ENCODE results near the gene TEX22.

The TEX22 gene

DNA sequence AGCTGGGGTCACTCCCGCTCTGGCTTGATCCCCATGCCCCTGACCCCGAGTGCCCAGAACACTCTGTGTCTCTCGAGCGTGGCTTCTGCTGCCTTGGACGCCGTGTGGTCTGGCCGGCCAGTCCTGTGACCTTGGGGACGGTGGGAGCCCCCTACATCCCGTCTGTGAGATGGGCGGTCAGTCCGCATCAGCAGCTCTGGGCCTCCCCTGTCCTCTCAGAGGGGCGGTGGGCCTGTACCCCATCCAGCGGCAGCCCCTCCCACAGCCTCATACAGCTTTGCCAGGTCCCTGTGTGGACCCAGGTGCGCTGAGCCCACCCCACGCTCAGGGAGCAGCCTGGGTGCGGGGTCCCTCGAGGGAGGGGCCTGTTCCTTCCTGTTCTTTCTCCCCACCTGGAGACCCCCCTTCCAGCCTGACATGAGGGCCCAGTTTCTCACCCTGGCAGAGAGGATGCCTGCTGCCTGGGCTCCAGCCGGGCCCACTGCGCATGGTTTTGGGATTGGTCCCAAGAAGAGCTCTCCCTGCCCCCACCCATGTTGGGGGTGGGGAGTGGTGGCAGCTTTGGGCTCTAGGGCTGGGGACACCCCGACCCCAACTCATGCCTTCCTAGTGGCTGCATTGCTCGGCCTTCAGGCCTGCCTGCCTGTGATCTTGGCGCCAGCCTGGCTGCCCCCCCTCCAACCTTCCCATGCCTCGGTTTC, 22.8 kb downstream of the TEX22 start:
- DNase-seq, result no peak

DNA sequence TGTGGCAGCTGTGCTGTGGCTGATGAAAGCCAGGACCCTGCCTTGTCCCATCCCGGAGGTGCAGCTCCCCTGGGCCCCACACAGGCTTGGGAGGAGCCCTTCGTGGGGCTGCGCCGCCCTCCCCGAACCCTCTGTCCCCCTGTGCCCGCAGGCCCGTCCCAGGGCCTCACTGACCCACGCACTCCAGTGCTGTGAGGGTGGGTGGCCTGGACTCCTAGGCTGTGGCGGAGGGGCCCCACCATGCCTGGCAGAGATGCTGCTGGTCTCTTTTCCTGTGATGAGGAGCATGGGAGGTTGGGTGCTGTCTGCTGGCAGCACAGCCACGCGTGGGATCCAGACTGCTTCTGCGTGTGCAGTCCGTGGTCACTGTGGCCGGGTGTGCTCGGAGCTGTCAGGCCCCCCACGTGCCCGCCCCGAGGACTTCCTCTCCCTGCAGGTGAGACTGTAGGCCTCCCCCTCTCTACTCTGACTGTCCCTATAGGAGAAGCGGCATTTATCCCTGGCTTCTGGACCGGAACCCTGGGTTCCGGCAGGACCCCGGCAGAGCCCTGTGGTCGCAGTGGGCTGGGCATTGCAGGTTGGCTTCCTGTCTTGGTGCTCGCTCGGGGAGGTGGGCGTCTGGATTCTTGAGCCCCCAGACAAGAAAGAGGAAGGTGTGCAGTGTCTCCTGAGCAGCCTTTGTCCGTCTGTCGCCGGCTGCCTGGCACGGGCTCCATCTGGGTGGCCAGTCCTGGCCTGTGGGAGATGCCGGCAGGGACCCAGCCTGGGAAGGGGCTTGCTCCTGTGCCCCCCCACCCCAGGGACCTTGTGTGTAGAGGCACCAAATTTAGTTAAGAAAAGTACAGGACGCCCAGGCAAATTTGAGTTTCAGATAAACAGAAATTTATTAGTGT, 23.6 kb downstream of the TEX22 start:
- no peak for DNase-seq

DNA sequence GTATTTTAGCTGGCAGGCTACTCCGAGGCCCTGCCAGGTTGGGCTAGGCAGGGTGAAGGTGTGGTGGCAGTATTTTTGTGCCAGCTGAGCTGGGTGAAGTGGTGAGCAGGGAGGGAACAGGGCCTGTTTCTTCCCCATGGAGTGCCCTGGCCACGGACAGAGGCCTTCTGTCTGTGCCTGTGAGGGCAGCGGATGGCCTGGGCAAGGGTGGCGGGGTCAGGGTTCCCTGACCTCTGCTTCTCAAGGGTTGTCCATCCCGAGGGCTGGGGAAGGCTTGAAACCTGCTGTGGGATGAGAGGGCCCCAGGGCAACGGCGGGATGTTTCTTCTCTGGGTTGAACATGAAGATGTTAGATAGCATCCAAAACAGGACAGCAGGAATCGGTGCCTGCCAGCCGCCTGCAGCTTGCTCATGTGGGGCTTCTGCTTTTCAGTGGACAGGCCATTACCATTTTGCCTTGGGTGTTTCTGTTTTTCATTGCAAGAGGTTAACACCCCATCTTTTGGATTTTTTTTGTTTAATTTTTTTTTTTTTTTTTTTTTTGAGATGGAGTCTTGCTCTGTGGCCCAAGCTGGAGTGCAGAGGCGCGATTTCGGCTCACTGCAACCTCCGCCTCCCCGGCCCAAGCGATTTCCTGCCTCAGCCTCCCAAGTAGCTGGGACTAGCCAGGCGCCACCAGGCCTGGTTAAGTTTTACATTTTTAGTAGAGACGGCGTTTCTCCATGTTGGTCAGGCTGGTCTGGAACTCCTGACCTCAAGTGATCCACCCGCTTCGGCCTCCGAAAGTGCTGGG, 24.6 kb downstream of the TEX22 start:
- DNase-seq, result no peak

DNA sequence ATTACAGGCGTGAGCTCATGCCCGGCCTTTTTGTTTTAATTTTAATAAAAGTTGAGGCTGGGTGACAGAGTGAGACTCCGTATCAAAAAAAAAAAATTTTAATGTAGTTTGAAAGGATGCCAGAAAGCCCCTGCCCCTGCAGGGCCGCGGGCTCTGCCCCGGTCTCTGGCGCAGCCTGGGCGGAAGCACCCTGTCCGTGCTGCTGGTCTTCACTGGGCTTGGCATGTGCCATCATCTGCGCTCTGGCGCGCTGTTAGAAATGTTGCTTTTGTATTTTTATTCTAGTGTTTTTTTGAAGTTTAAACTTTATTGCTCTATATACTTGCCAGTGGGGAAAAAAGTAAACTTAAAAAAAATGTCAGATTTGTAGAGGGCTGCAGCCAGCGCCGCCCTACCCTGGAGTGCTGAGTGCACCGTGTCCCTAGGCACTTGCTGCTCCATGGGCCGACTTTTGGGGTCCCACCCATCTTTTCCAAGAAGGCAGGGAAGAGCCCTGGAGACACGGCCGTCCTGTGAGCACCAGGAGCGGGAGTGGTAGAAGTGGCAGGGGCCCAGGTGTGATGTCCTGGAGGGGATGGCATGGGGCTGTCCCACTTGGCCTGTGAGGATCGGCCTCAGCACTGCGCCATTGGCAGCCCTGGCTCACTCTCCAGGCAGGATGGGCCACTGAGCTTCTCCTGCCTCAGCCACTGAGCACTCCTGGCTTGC, 25.3 kb downstream of the TEX22 start:
- DNase-seq, result no peak

DNA sequence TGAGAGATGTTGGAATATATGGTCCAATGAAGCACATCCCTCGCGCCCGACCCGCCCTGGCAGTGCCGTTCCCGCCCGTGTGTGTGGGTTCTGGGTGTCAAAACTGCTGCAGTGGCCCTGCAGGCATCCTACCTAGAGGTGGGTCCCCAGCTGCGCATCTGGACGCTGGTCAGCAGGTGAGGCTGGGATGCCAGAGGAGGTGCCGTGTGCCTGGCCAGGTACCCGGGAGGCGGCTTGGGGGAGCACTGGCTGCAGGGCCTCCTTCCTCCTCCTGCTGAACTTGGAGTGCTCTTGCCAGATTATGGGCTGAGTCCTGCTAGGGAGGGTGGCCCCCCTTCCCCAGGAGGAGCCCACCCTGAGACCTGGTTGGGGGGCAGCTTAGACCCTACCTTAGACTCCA, 26.5 kb downstream of the TEX22 start:
- DNase-seq, result no peak

DNA sequence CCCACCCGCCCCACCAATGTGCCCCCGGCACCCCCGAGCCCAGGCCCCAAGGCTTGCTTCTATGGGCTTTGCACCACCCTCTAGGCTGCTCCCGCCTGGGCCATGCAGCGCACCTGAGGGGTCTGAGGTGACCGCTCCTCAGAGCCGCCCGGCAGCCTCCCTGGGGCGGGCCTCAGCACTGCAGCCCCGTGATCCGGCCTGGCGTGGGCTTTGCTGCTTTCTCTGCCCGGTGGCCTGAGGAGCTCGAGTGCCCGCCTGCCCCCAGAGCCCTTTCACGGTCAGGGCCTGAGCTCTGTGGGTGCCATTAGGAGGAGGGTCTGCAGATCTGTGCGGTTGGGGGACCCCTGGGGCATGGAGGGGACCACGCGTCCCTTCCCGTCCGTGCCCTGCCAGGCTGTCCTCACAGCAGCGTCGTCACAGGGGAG, 27.5 kb downstream of the TEX22 start:
- no peak for DNase-seq

DNA sequence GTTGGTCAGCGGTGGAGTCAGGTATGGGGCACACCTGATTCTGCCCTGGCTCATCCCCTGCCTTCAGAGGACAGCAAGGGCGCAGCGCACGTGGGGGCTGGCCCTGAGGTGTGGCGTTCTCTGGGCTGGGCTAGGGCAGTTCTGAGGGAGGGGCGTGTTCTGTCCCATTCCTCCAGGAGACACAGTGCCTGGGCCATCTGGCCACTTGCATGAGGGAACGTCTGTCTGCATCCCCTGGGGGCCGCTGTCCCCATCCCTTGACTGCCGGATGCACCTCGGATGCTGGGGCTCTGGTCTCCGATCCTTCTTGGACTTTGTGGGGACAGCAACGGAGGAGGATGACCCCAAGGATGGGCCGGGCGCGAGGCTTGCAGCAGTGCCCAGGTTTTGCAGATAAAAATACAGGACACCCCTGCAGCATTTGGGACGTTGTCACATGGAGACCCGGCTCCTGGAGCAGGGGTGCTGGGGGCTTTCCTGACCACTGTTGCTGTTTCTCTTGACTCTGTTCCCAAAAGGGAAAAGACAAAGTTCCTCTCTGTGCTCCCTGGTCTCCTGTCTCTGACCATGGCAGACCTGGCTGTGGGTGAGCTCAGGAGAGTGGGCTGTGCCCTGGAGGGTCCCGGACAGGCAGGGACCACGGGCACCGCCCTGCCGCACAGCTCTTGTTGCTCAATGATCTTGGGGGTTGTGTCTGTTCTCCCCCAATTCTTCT, 28.2 kb downstream of the TEX22 start:
- no peak for DNase-seq

DNA sequence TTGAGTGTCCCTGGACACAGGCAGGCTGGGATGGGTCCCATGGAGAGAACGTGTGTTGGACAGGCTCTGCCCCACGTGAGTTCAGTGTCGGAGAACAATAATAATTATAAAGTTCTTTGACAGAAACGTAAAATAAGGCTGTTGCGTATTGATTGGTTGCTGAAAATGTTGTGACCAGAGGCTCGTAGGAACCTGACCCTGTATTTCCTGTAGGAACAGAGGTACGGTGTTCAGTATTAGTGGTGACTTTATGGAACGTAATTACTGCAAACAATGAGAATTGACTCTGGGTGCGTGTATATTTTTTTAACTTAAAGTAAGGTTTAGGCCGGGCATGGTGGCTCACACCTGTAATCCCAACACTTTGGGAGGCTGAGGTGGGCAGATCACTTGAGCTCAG, 29.1 kb downstream of the TEX22 start:
- no peak for DNase-seq

DNA sequence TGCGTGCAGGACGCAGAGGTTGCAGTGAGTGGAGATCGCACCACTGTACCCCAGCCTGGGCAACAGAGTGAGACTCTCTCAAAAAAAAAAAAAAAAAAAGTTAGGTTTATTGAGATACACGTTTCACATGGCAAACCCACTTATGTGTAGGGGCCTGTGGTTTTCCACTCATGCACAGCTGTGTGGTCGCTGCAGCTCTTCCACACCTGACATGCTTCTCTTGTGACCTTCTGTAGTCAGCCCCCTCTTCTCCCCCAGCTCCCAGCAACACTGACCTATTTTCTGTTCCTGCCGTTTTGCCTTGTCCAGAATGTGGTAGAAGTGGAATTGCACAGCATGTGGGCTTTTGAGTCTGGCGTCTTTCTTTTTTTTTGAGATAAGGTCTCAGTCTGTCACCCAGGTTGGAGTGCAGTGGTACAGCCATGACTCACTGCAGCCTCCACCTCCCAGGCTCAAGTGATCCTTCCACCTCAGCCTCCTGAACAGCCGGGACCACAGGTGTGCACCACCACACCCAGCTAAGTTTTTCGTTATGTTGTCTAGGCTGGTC, 29.7 kb downstream of the TEX22 start:
- DNase-seq, result no peak

DNA sequence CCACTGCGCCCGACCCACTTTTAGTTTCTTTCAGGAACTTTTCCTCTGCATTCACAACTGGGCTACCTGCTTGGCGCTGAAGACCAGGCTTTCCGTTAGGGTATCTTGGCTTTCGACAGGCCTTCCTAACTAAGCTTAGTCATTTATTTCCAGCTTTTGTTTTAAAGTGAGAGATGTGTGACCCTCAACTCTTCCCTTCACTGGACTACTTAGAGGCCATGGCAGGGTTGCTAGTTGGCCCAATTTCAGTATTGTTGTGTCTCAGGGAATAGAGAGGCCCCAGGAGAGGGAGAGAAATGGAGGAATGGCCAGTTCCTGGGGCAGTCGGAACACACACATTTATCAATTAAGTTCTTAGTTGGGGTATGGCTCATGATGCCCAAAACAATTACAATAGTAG, 31.7 kb downstream of the TEX22 start:
- DNase-seq, result no peak

DNA sequence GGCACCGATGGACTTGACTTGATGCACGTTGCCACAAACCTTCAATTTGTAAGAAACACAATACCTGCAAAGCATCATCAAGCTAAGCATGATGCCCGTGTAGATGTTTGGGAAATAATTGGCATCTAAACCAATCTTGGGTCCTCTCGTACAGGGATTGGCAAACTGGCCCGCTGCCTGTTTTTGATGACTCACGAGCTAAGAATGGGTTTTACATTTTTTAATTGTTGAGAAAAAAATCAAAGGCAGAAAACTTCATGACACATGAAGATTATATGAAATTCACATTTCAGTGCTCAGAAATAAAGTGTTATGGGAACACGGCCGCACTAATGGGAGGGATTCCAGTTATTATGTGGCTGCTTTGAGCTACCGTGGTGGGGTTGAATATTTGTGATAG, 32.2 kb downstream of the TEX22 start:
- no peak for DNase-seq

DNA sequence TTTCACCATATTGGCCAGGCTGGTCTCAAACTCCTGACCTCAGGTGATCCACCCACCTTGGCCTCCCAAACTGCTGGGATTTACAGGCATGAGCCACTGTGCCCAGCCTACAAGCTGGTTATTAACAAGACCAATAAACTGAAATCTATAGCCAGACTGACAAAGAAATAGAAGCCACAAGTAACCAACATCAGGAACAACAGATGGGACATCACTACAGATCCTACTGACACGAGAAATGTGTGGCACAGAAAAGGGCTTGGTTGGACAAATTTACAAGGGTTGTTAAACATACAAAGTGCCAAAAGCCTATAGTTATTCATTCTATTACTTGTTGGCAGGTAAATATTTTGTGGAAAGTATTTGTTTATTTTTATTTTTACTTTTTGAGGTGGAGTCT, 32.9 kb downstream of the TEX22 start:
- DNase-seq, result no peak

DNA sequence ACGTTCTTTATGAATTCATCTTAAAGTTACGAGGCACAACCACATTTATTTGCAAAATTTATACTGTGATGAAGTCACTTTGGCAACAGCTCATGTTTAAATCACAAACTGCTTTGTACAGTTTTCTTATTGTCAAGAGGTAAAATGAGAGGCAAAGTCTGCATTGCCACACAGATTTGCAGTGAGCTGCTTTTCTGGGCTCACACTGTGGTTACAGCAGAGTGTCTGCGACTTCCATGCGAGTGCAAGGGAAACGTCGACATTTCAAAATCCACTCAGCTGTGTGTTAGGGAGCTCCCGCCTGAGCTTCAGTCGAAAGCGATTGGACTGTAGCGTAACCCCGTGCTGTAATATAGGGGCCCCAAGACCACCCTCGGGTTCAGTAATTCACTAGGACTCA, 34.3 kb downstream of the TEX22 start:
- no peak for DNase-seq

DNA sequence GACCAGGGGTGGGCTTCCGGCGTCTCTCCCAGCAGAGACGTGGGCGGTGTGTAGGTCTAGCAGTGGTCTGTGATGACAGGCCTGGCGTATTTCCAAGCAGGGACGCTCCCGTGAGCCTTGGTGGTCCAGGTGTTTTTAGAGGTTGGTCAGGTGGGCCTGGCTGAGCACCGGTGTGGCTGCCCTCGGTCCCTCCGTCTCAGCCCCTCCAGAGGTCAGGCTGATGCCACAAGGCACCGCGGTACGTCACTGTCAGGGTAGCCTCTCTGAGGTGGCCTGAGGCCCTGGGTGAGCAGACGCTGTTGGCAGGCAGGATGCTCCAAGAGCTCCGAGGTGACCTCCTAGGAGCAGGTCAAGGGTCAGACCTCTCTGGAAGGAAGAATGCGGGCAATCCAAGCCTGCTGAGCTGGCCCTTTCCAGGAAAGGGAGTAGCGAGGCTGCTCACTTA, 34.8 kb downstream of the TEX22 start:
- DNase-seq, result no peak

DNA sequence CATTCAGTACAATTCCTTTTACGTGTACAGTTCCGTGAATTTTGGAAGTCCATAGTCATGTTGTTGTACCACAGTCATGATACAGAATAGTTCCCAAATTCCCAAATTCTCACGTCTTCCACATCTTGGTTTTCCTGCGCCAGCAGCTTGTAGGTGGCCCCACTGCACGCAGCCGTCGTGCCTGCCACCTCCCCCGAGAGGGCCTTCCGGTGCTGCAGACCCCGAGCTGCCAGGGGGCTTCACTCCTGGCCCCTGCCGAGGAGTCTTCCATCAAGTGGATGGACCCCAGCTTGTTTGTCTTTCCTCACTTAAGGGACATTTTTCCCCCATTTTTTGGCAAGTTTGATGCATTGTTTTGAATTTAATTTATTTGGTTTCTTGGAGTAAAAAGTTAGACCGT, 38.1 kb downstream of the TEX22 start:
- no peak for DNase-seq

DNA sequence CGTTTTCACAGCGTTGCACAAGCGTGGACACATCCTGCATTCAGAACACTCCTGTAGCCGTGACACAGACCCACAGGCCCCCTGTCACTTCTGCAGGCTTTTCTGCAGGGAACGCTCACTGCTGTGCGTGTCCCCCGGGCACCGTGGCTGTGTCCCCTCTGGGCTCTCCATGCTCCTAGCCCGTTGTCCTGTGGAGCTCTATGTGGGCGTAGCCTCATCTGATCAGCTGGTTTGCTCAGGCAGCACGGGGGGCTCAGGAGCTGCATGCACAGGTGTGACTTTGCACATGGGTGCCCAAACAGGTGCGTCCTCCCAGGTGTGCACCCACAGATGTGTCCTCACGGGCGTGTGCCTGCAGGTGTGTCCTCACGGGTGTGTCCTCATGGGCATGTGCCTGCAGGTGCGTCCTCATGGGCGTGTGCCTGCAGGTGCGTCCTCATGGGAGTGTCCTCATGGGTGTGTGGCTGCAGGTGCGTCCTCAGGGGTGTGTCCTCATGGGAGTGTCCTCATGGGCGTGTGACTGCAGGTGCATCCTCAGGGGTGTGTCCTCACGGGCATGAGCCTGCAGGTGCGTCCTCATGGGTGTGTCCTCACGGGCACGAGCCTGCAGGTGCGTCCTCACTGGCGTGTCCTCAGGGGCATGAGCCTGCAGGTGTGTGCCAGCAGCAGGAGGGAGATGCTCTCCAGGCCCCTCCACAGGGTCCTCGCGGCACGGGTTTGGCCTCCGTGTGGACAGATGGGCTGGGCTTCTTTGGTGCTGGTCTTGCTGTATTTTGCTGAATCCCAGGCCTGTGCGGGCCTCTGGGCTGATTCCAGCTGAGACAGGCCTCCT, 38.8 kb downstream of the TEX22 start:
- no peak for DNase-seq

DNA sequence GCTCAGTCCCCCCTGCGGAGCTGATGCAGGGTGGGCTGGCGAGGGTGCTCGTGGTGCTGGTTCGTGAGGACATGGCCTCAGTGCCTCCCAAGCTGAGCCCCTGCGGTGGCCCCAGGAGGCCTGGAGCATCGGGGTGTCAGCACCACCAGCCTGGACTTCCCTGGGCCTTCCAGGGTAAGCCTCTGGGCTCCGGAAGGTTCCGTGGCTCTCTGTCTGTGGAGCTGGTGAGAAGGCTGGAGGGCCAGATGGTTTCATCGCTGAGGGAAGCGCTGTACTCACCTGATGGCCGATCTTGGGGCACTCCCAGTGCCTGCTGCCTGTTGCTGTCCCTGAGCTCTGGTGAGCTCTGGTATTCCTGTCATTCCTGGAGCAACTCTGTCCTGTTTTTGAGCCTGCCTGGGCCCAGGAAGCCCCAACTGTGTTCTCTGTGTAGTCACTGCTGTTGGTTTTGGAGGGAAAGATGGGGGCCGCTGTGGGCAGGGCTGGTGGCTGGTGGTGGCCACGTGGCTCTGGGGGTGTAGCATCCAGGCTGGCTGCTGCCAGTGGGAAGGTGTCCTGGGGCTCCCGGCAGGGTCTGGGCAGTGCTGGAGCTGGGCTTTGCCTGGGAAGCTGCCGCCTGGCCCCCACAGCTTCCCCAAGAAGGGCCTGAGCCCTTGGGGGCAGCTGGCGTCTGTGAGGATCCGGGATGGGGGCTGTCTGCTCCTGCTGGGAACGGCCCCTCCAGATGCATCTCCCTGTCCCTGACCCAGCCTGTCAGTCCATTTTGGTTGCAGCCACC, 39.6 kb downstream of the TEX22 start:
- DNase-seq, result no peak

DNA sequence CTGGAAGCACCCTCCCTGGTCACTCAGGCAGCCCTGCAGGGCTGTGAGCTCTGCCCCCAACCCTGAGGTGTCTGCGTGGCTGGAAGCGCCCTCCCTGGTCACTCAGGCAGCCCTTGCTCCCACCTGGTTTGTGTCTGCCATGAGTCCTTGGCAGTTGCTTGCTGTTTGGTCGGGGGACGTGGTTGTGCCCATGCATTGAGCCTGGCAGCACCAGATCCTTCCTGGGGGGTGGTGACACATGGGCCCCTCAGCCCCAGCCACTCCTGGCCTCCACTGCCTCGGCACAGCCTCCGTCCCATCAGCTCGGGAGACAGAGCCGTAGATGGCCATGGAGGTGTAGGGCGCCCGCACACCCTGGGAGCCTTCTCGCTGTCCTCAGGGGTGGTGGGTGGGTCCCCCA, 40.8 kb downstream of the TEX22 start:
- DNase-seq, result no peak

DNA sequence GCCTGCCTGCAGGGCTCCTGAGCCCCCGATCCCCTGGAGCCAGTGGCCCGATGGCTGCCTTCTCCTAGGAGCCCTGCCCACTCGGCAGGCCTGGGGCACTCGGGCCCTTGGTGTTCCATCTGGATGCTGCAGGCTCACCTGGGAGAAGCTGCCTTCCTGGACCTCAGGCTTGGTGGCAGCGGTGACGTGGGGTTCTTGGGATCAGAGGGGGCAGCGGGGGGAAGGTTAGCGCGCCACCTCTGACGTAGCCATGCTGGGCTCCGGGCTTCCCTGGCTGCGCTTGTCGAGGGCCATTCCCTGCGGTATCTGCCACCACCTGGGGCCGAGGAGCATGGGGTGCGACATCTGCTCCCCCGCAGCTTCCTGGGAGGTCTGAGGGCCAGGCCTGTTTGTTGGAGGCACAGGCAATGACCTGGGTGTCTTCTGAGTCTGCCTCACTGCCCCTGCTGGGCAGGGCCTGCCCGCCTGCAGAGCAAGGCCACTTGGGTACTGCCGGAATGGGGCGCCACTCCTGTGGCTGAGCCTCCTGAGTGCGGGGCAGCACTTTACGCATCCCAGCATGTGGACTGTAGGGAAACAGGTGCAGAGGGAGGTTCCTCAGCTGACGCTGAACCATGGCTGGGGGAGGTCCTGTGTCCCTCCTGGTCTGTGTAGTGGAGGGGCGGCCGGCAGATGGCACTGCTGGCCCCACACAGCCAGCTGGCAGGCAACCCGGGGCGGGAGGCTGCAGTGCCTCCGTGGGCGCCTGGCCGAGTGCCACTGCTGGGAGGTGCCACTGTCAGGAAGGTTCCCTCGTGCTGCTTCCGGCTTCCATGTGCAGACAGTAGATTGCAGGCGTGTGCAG, 41.6 kb downstream of the TEX22 start:
- DNase-seq, result no peak
